Measurements from ENCODE around the gene MAB21L4. TPM values are rescaled to one million over a fixed set of nuclear protein-coding genes. Genes with fewer than 3 reads are reported as not detected.

MAB21L4 gene
- polyA plus RNA-seq, 2 of the 4 experiments (the other 2 are of a cell fraction), result not detected

DNA sequence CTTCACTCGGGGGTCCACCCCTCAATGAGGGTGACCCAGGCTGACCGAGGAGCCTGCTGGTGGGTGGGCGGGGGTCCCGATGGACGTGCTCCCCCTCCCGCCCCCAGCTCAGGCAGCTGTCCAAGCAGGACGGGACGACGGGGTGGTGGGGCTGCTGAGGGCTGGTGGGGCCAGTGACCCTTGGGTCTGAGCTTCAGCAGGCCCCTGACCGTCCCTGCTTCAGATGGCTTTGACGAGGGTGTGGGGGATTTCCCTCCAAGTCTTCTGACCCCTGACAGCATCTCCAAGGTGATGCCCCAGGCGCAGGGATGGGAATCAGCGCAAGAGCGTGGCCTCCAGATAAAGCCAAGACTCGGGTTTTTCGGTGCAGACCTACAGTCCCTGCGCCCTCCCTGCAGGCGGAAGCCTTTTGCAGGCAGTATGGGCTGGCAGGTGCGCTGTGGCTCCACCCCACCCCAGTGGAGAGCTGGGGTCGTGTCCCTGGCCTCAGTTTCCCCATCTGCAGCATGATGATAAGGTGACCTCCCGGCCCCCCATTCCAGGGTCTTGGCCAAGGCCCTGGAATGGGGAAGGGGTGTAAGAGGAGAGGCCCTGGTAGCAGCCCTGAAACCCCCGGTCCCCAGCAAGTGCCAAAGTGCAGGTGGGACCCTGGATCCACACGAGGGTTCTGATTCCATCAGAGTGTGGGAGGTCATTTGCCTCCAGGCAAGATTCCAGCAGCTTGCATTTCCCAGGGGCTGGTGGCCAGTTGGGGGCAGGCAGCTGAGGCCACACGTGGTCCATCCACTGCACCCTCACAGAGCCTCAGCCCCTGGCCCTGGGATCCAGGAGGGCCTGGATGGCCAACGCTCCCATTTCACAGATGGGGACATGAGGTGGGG, 18.9 kb upstream of the MAB21L4 start:
- no peaks in the 10 kb centered on the region for H3K9me3 ChIP-seq
- 60% methylated on average over 16 of the region's 25 CpGs for WGBS (ENCODE audit: missing lambda C conversion rate)
- no peak overlapping the region for H3K27ac ChIP-seq
- H3K4me1 ChIP-seq, result peaks cover 36% of the 10 kb centered on the region
- ChIA-PET CTCF (interaction anchor here (0.6 to 4.5 kb wide), 40 partner anchors 8 to 414 kb away, joined by 3 to 43 read pairs (median 4); partner anchors contain the start of genes MAB21L4 and PASK), POLR2A (no interaction called here)
- no peak for TF ChIP-seq POLR2AphosphoS2 (conservative IDR thresholded peaks at IDR 0.05; ENCODE audit: low read length)
- no peak for TF ChIP-seq FOXS1 (CRISPR knock-in tag; IDR thresholded peaks at IDR 0.05)
- TF ChIP-seq HDAC2 (IDR thresholded peaks at IDR 0.05), result peak; percentile 55; the same call in 1 of the 2 replicates
- TF ChIP-seq CBX2 (IDR thresholded peaks at IDR 0.05; ENCODE audit: borderline replicate concordance, low read depth), result no peak
- TF ChIP-seq CBX8 (IDR thresholded peaks at IDR 0.05), result no peak
- TF ChIP-seq FOSB (CRISPR knock-in tag; IDR thresholded peaks at IDR 0.05), result no peak
- TF ChIP-seq, protein P1, sequence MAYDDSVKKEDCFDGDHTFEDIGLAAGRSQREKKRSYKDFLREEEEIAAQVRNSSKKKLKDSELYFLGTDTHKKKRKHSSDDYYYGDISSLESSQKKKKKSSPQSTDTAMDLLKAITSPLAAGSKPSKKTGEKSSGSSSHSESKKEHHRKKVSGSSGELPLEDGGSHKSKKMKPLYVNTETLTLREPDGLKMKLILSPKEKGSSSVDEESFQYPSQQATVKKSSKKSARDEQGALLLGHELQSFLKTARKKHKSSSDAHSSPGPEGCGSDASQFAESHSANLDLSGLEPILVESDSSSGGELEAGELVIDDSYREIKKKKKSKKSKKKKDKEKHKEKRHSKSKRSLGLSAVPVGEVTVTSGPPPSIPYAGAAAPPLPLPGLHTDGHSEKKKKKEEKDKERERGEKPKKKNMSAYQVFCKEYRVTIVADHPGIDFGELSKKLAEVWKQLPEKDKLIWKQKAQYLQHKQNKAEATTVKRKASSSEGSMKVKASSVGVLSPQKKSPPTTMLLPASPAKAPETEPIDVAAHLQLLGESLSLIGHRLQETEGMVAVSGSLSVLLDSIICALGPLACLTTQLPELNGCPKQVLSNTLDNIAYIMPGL (CRISPR knock-in tag; IDR thresholded peaks at IDR 0.05; ENCODE audit: borderline replicate concordance), result no peak
- TF ChIP-seq, protein P2, sequence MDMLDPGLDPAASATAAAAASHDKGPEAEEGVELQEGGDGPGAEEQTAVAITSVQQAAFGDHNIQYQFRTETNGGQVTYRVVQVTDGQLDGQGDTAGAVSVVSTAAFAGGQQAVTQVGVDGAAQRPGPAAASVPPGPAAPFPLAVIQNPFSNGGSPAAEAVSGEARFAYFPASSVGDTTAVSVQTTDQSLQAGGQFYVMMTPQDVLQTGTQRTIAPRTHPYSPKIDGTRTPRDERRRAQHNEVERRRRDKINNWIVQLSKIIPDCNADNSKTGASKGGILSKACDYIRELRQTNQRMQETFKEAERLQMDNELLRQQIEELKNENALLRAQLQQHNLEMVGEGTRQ (IDR thresholded peaks at IDR 0.05), result no peak
- no peak for TF ChIP-seq EHMT2 (IDR thresholded peaks at IDR 0.05; ENCODE audit: low read depth)
- TF ChIP-seq, protein P3, sequence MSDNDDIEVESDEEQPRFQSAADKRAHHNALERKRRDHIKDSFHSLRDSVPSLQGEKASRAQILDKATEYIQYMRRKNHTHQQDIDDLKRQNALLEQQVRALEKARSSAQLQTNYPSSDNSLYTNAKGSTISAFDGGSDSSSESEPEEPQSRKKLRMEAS (IDR thresholded peaks at IDR 0.05), result no peak
- no peak for TF ChIP-seq ZNF302 (CRISPR knock-in tag; IDR thresholded peaks at IDR 0.05)
- no peak for TF ChIP-seq RFX5 (IDR thresholded peaks at IDR 0.05)
- TF ChIP-seq KDM1A (IDR thresholded peaks at IDR 0.05; ENCODE audit: low read depth), result peak; percentile 91; the same call in 1 of the 2 replicates
- no peak for TF ChIP-seq JUN (IDR thresholded peaks at IDR 0.05)
- peak; percentile 19 to 46; a peak in 4 of 6 replicates for ATAC-seq
- no peak for DNase-seq (ENCODE audit: low read depth in 1 of 2, low spot score in 1 of 2)
- peak overlapping the region; percentile 65; the same call in 2 of the 3 replicates for H3K4me2 ChIP-seq
- no peak overlapping the region for H3K4me3 ChIP-seq
- FAIRE-seq, result no peak

DNA sequence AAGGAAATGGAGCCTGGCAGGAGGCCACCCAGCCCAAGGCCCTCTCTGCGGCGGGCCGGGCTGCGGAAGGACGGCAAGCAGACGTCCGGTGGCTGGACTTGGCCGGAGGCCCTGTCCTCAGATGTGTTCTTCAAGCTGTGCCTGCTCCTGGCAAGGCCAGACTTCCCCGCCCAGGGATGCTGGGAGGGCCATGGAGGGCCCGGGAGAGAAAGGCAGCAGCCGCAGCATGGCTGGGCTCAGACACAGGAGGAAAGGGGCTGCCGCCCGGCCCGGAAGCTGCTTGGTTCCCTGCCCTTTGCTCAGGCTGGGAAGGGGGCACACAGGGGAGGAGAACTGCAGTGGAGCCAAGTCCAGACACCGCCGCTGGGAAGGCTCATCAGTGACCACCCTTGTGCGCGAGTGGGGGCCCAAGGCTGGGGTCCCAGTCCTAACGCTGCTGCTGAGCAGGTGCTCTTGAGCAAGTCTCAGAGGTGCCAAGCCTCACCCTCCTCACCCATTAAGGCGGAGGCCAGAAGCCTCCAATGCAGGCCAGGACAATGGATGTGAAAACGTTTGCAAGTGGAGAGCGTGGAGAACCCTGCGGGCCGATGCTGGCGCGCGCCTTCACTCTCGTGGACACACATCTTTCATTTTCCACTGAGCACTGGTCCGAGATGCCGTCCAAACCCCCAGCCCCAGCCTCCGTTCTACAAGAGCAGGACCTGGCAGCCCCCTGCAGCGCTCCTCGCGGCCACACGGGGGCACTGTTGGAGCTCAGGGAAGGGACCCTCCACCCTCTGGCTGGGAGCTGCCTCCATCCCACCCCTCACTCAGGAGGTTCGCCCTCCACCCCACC, 18.1 kb upstream of the MAB21L4 start:
- POLR2A ChIA-PET, result interaction anchor here (0.5 kb wide), 1 partner anchor 280 kb away, joined by 3 read pairs; no protein-coding TSS in a partner anchor
- peak; percentile 41 to 79; a peak in 3 of 6 replicates for ATAC-seq
- 35% methylated on average over 30 of the region's 36 CpGs for WGBS (ENCODE audit: missing lambda C conversion rate)
- H3K4me1 ChIP-seq, result peaks cover 36% of the 10 kb centered on the region
- H3K4me3 ChIP-seq, result no peak overlapping the region
- H3K4me2 ChIP-seq, result peak overlapping the region; percentile 65; the same call in 2 of the 3 replicates
- no peaks in the 10 kb centered on the region for H3K9me3 ChIP-seq
- no peak for FAIRE-seq
- DNase-seq (ENCODE audit: low read depth in 1 of 2, low spot score in 1 of 2), result peak; percentile 53 to 66
- H3K27ac ChIP-seq, result 0 out of 6 replicates have a peak overlapping the region, but pooled peaks of 1 of the 2 experiments have one; percentile 17
- CTCF ChIA-PET, result interaction anchor here (0.5 to 4.5 kb wide), 49 partner anchors 8 to 722 kb away, joined by 3 to 43 read pairs (median 4); partner anchors contain the start of genes MAB21L4 and PASK
- TF ChIP-seq, protein P3 (IDR thresholded peaks at IDR 0.05), result no peak
- no peak for TF ChIP-seq MAZ (IDR thresholded peaks at IDR 0.05; ENCODE audit: borderline replicate concordance, low read depth, low read length)
- TF ChIP-seq, protein P4, sequence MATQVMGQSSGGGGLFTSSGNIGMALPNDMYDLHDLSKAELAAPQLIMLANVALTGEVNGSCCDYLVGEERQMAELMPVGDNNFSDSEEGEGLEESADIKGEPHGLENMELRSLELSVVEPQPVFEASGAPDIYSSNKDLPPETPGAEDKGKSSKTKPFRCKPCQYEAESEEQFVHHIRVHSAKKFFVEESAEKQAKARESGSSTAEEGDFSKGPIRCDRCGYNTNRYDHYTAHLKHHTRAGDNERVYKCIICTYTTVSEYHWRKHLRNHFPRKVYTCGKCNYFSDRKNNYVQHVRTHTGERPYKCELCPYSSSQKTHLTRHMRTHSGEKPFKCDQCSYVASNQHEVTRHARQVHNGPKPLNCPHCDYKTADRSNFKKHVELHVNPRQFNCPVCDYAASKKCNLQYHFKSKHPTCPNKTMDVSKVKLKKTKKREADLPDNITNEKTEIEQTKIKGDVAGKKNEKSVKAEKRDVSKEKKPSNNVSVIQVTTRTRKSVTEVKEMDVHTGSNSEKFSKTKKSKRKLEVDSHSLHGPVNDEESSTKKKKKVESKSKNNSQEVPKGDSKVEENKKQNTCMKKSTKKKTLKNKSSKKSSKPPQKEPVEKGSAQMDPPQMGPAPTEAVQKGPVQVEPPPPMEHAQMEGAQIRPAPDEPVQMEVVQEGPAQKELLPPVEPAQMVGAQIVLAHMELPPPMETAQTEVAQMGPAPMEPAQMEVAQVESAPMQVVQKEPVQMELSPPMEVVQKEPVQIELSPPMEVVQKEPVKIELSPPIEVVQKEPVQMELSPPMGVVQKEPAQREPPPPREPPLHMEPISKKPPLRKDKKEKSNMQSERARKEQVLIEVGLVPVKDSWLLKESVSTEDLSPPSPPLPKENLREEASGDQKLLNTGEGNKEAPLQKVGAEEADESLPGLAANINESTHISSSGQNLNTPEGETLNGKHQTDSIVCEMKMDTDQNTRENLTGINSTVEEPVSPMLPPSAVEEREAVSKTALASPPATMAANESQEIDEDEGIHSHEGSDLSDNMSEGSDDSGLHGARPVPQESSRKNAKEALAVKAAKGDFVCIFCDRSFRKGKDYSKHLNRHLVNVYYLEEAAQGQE (IDR thresholded peaks at IDR 0.05), result no peak
- no peak for TF ChIP-seq PHF8 (IDR thresholded peaks at IDR 0.05; ENCODE audit: borderline replicate concordance, low read depth)
- no peak for TF ChIP-seq FOSB (CRISPR knock-in tag; IDR thresholded peaks at IDR 0.05)
- TF ChIP-seq, protein P5, sequence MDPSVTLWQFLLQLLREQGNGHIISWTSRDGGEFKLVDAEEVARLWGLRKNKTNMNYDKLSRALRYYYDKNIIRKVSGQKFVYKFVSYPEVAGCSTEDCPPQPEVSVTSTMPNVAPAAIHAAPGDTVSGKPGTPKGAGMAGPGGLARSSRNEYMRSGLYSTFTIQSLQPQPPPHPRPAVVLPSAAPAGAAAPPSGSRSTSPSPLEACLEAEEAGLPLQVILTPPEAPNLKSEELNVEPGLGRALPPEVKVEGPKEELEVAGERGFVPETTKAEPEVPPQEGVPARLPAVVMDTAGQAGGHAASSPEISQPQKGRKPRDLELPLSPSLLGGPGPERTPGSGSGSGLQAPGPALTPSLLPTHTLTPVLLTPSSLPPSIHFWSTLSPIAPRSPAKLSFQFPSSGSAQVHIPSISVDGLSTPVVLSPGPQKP (IDR thresholded peaks at IDR 0.05; ENCODE audit: low read depth, low read length), result no peak
- TF ChIP-seq RAD21 (conservative IDR thresholded peaks at IDR 0.05 in 1 of 2, IDR thresholded peaks at IDR 0.05 in 1 of 2), result peak; percentile 77 to 87
- no peak for TF ChIP-seq KDM5A (IDR thresholded peaks at IDR 0.05)
- no peak for TF ChIP-seq MYC (IDR thresholded peaks at IDR 0.05; ENCODE audit: borderline replicate concordance, low read length)
- TF ChIP-seq ZFP36 (IDR thresholded peaks at IDR 0.05; ENCODE audit: borderline replicate concordance, partially characterized antibody), result peak; percentile 70
- peak; percentile 76 for TF ChIP-seq SMC3 (IDR thresholded peaks at IDR 0.05)
- TF ChIP-seq TP53 (CRISPR knock-in tag; IDR thresholded peaks at IDR 0.05), result no peak
- no peak for TF ChIP-seq EP300 (IDR thresholded peaks at IDR 0.05)

All from A549 (cell line).